GM23338 (cell line): ENCODE data around the gene RCSD1. TPM values are rescaled to one million over a fixed set of nuclear protein-coding genes. Genes with fewer than 3 reads are reported as not detected.
A peak's percentile ranks its signal among the peaks of the same experiment; 100 is the strongest.

Experiments used
- ATAC-seq: fragments of 200-7000 bp; cut with Tn5 transposase; 3 replicates; pipeline ENCODE4 v1.9.1; 2020
- DNase-seq: peaks from one replicate; pipeline ENCODE4 v3.0.0-alpha.2; 2015; ENCODE audit warnings: low spot score
- H2AFZ ChIP-seq: fragments of 200-600 bp; sonication (generic); 2 replicates; pipeline ENCODE4 v1.8.0; 2016; ENCODE audit warnings: antibody characterized with exemption, mild to moderate bottlenecking, moderate library complexity
- H3F3A ChIP-seq: fragments of 200-600 bp; sonication (generic); replicated peaks from 2 replicates; pipeline ENCODE4 v1.8.0; 2017; ENCODE audit warnings: antibody characterized with exemption, mixed run types, low read depth
- H3K27ac ChIP-seq: fragments of 200-600 bp; sonication (generic); 2 replicates; pipeline ENCODE4 v1.6.1; 2016; ENCODE audit warnings: low read depth
- H3K27me3 ChIP-seq: fragments of 200-600 bp; sonication (generic); 2 replicates; pipeline ENCODE4 v1.8.0; 2016; ENCODE audit warnings: mild to moderate bottlenecking, mixed run types, moderate library complexity; ENCODE audit not compliant: insufficient read depth
- H3K36me3 ChIP-seq: fragments of 200-600 bp; sonication (generic); 2 replicates; pipeline ENCODE4 v1.8.0; 2016; ENCODE audit warnings: mild to moderate bottlenecking; ENCODE audit not compliant: insufficient read depth
- H3K4me1 ChIP-seq: fragments of 200-600 bp; sonication (generic); 2 replicates; pipeline ENCODE4 v1.8.0; 2016; ENCODE audit warnings: mild to moderate bottlenecking, moderate library complexity; ENCODE audit not compliant: insufficient read depth
- H3K4me2 ChIP-seq: fragments of 200-600 bp; sonication (generic); 2 replicates; pipeline ENCODE4 v1.7.1; 2017; ENCODE audit warnings: mixed run types
- H3K4me3 ChIP-seq: fragments of 200-600 bp; sonication (generic); 2 replicates; pipeline ENCODE4 v1.6.1; 2016; ENCODE audit warnings: mixed run types
- H3K79me2 ChIP-seq: fragments of 200-600 bp; sonication (generic); replicated peaks from 2 replicates; pipeline ENCODE4 v1.8.0; 2017; ENCODE audit warnings: mild to moderate bottlenecking; ENCODE audit not compliant: insufficient read depth
- H3K9me2 ChIP-seq: fragments of 200-600 bp; sonication (generic); 2 replicates; pipeline ENCODE4 v1.8.0; 2017; ENCODE audit not compliant: insufficient read depth
- H4K20me1 ChIP-seq: fragments of 200-600 bp; sonication (generic); replicated peaks from 2 replicates; pipeline ENCODE4 v1.8.0; 2017; ENCODE audit warnings: mild to moderate bottlenecking; ENCODE audit not compliant: insufficient read depth
- H3K27ac Mint-ChIP-seq: 2 replicates; pipeline ENCODE4 v1.8.0; 2020; ENCODE audit warnings: inconsistent platforms, mild to moderate bottlenecking, moderate library complexity, mixed read lengths
- H3K27me3 Mint-ChIP-seq: 3 replicates; pipeline ENCODE4 v1.8.0; 2022; ENCODE audit warnings: low read depth, mild to moderate bottlenecking, moderate library complexity, mixed read lengths, inconsistent platforms; ENCODE audit not compliant: insufficient read depth, poor library complexity
- H3K36me3 Mint-ChIP-seq: 3 replicates; pipeline ENCODE4 v1.8.0; 2021; ENCODE audit warnings: low read depth, mild to moderate bottlenecking, inconsistent platforms, moderate library complexity, mixed read lengths
- H3K4me1 Mint-ChIP-seq: 3 replicates; pipeline ENCODE4 v1.8.0; 2020; ENCODE audit warnings: mild to moderate bottlenecking, inconsistent platforms, mixed read lengths
- H3K4me3 Mint-ChIP-seq: 3 replicates; pipeline ENCODE4 v1.8.0; 2021; ENCODE audit warnings: moderate library complexity, mild to moderate bottlenecking, inconsistent platforms, mixed read lengths
- H3K9me3 Mint-ChIP-seq: 3 replicates; pipeline ENCODE4 v1.8.0; 2020; ENCODE audit warnings: moderate library complexity, mild to moderate bottlenecking, inconsistent platforms, mixed read lengths
- ETS1 ChIP-seq: IDR thresholded peaks from 2 replicates; pipeline ENCODE4 v1.6.1; 2016; ENCODE audit warnings: antibody characterized with exemption
- EZH2 ChIP-seq: fragments of 200-600 bp; sonication (generic); IDR thresholded peaks from one replicate; pipeline ENCODE4 v1.8.0; 2017; ENCODE audit warnings: antibody characterized with exemption, mild to moderate bottlenecking, low read depth; ENCODE audit not compliant: unreplicated experiment
- EZH2phosphoT487 ChIP-seq: fragments of 200-600 bp; sonication (generic); IDR thresholded peaks from one replicate; pipeline ENCODE4 v1.8.1; 2018; ENCODE audit warnings: antibody characterized with exemption; ENCODE audit not compliant: unreplicated experiment
- JUNB ChIP-seq: IDR thresholded peaks from one replicate; pipeline ENCODE4 v1.6.1; 2016; ENCODE audit warnings: antibody characterized with exemption; ENCODE audit not compliant: unreplicated experiment
- NANOG ChIP-seq: IDR thresholded peaks from 2 replicates; pipeline ENCODE4 v1.6.1; 2016; ENCODE audit warnings: antibody characterized with exemption, borderline replicate concordance
- POLR2AphosphoS5 ChIP-seq: IDR thresholded peaks from 2 replicates; pipeline ENCODE4 v1.6.1; 2016; ENCODE audit warnings: antibody characterized with exemption, low read depth
- REST ChIP-seq: IDR thresholded peaks from one replicate; pipeline ENCODE4 v1.6.1; 2018; ENCODE audit warnings: antibody characterized with exemption; ENCODE audit not compliant: unreplicated experiment
- polyA plus RNA-seq: library from polyadenylated mRNA; unstranded; fragments of >200 nt; fragmentation: Nextera tagmentation; extraction: Ambion mirVana; gene quantifications from 2 replicates; pipeline ENCODE4 v1.2.1, GENCODE V29; 2016
- total RNA-seq: library from RNA; depleted of rRNA; stranded (reverse); fragments of >200 nt; shearing (Covaris generic); gene quantifications from 2 replicates; pipeline ENCODE4 v1.2.3, GENCODE V29; 2014

The RCSD1 gene
- total and polyA plus RNA-seq, 2 experiments from 2014 or later: 0.18 to 0.73 TPM

- Histone ChIP-seq H2AFZ (no peak overlapping the region), H3K79me2 (no peaks in the 10 kb centered on the region), H3K4me2 (no peak overlapping the region), H3K27me3 (no peaks in the 10 kb centered on the region), H3F3A (no peaks in the 10 kb centered on the region), H3K27ac (no peak overlapping the region), H3K4me1 (no peaks in the 10 kb centered on the region), H3K36me3 (no peaks in the 10 kb centered on the region), H3K4me3 (no peak overlapping the region), H3K9me2 (peaks cover 10% of the 10 kb centered on the region; the same call in 1 of the 2 replicates), H4K20me1 (no peaks in the 10 kb centered on the region)
- no peak for ATAC-seq
- Mint-ChIP-seq H3K27ac (no peak overlapping the region), H3K36me3 (no peaks in the 10 kb centered on the region), H3K9me3 (no peaks in the 10 kb centered on the region), H3K4me3 (no peak overlapping the region), H3K27me3 (peaks cover 7% of the 10 kb centered on the region), H3K4me1 (peaks cover 16% of the 10 kb centered on the region)
- TF ChIP-seq EZH2 (no peak), POLR2AphosphoS5 (no peak)
- no peak for DNase-seq
Observed at GRCh38 chr1:167667536-167667935, 37.5 kb downstream of the RCSD1 start.

GRCh38 chr1:167668108-167668507, 38.1 kb downstream of the RCSD1 start:
- Histone ChIP-seq H4K20me1 (no peaks in the 10 kb centered on the region), H3K27me3 (no peaks in the 10 kb centered on the region), H3K4me1 (no peaks in the 10 kb centered on the region), H3K79me2 (no peaks in the 10 kb centered on the region), H3K4me2 (no peak overlapping the region), H3F3A (no peaks in the 10 kb centered on the region), H3K36me3 (no peaks in the 10 kb centered on the region), H3K9me2 (peaks cover 10% of the 10 kb centered on the region; the same call in 1 of the 2 replicates), H3K4me3 (no peak overlapping the region), H2AFZ (no peak overlapping the region), H3K27ac (no peak overlapping the region)
- no peak for DNase-seq
- Mint-ChIP-seq H3K4me3 (no peak overlapping the region), H3K4me1 (peaks cover 11% of the 10 kb centered on the region; the same call in 2 of the 3 replicates), H3K27me3 (peaks cover 7% of the 10 kb centered on the region), H3K9me3 (no peaks in the 10 kb centered on the region), H3K36me3 (no peaks in the 10 kb centered on the region), H3K27ac (no peak overlapping the region)
- ATAC-seq: no peak
- TF ChIP-seq ETS1 (no peak), EZH2phosphoT487 (no peak), NANOG (no peak)

- no peaks in the 10 kb centered on the region for H3K36me3 ChIP-seq
- H3K4me3 ChIP-seq: no peak overlapping the region
- no peaks in the 10 kb centered on the region for H3K79me2 ChIP-seq
- Mint-ChIP-seq H3K27ac (no peak overlapping the region), H3K9me3 (no peaks in the 10 kb centered on the region), H3K36me3 (no peaks in the 10 kb centered on the region), H3K4me3 (no peak overlapping the region), H3K4me1 (peaks cover 10% of the 10 kb centered on the region; the same call in 2 of the 3 replicates), H3K27me3 (peaks cover 4% of the 10 kb centered on the region)
- no peaks in the 10 kb centered on the region for H4K20me1 ChIP-seq
- H3K9me2 ChIP-seq: peaks cover 10% of the 10 kb centered on the region; the same call in 1 of the 2 replicates
- H3K4me2 ChIP-seq: no peak overlapping the region
- ATAC-seq: peak; percentile 70
- no peak overlapping the region for H3K27ac ChIP-seq
- no peaks in the 10 kb centered on the region for H3K4me1 ChIP-seq
- no peaks in the 10 kb centered on the region for H3K27me3 ChIP-seq
- DNase-seq: no peak
- H2AFZ ChIP-seq: no peak overlapping the region
- no peaks in the 10 kb centered on the region for H3F3A ChIP-seq
- TF ChIP-seq JUNB: no peak
- no peak for TF ChIP-seq REST
- no peak for TF ChIP-seq EZH2
- no peak for TF ChIP-seq NANOG
- TF ChIP-seq POLR2AphosphoS5: no peak
Observed at GRCh38 chr1:167669209-167670124, 39.4 kb downstream of the RCSD1 start.
